Measurements from ENCODE around the gene CAST. TPM values are rescaled to one million over a fixed set of nuclear protein-coding genes. Genes with fewer than 3 reads are reported as not detected.
"Not testable (repeated sequence)": the region's sequence is repeated elsewhere in the genome, so short reads cannot be mapped to it uniquely, and the experiment has no call there.

Gene CAST, protein sequence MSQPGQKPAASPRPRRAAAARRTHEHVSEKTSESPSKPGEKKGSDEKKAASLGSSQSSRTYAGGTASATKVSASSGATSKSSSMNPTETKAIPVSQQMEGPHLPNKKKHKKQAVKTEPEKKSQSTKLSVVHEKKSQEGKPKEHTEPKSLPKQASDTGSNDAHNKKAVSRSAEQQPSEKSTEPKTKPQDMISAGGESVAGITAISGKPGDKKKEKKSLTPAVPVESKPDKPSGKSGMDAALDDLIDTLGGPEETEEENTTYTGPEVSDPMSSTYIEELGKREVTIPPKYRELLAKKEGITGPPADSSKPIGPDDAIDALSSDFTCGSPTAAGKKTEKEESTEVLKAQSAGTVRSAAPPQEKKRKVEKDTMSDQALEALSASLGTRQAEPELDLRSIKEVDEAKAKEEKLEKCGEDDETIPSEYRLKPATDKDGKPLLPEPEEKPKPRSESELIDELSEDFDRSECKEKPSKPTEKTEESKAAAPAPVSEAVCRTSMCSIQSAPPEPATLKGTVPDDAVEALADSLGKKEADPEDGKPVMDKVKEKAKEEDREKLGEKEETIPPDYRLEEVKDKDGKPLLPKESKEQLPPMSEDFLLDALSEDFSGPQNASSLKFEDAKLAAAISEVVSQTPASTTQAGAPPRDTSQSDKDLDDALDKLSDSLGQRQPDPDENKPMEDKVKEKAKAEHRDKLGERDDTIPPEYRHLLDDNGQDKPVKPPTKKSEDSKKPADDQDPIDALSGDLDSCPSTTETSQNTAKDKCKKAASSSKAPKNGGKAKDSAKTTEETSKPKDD
- 13.4 TPM for total RNA-seq

GRCh38 chr5:96661855-96662724, at the start of gene CAST:
Gene CAST (plus strand): TSS chr5:96662376. CDS start chr5:96662423, 47 bp downstream.
- DNase-seq: peak; percentile 42

- no peak for DNase-seq
Observed at GRCh38 chr5:96614110-96614691, 48.0 kb upstream of the CAST start.

GRCh38 chr5:96615223-96615622, 47.0 kb upstream of the CAST start:
- no peak for DNase-seq

DNA sequence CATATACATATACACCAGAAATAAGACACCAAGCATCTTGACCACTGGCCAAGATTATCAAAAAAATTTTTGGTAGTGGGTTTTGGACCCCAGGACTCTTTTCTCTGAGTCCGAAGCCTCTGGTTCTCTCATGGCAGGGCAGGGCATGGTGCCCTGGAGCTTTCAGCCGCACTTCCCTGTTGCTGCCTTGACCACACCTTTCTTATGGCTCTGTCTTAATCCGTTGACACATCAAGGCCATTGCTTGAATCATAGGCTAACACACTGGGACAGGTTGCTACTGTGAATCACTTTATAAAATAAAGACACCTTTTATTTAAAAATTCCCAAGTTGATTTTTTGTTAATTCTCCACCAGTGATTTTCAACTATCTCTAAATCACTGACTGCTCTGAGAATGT, 45.4 kb upstream of the CAST start:
- no peak for DNase-seq

DNA sequence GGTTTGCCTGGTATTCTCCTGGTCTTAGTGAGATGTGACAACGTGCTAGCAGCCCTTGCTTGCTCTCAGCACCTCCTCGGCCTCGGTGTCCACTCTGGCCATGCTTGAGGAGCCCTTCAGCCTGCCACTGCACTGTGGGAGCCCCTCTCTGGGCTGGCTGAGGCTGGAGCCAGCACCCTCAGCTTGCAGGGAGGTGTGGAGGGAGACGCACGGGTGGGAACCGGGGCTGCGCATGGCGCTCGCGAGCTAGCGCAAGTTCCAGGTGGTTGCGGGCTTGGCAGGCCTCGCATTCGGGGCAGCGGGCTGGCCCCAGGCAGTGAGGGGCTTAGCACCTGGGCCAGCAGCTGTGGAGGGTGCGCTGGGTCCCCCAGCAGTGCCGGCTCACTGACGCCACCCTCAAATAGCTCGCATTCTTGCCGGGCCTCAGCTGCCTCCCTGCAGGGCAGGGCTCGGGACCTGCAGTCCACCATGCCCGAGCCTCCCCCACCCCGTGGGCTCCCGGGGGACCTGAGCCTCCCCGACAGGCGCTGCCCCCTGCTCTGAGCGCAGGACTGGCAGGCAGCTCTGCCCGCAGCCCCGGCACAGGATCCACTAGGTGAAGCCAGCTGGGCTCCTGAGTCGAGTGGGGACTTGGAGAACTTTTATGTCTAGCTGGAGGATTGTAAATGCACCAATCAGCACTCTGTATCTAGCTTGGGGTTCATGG, 43.7 kb upstream of the CAST start:
- not testable (repeated sequence) for DNase-seq

DNA sequence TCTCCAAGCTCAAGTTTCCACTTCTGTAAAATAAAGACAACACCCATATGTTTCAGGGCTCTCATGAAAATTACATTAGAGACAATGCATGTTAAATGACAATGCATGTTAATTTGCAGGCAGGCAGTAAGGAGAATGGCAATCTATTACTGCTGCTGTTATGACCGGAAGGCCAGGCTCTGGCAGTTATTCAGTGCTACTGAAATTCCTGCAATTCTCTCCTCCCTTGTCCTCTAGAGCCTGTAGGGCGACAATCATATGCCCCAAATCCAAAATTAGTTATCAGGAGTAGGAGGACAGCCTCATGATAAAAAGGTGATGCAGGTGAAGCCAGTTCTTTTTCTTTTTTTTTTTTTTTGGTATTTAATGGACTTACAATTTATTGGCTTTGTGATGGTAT, 42.2 kb upstream of the CAST start:
- DNase-seq: no peak

GRCh38 chr5:96624596-96624995, 37.6 kb upstream of the CAST start:
- no peak for DNase-seq

- DNase-seq: no peak
Observed at GRCh38 chr5:96625365-96625764, 36.8 kb upstream of the CAST start.

DNA sequence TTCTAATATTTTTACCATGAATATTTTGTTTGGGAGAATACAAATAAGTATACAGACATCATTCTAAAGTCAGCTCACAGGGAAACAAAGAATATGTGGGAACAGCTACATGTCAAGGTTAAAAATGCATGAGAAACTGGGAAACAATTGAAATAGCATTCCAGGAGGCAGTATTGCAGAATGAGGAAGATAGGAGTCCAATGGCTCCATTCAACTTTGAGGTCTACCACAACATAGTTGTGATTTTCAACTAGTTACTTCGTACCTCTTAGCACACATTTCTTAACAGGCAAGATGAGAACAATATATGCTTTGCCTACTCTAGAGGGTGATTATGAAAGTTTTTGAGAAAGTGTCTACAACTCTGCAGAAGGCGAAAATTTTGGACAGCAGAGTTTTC, 35.2 kb upstream of the CAST start:
- DNase-seq: no peak

- DNase-seq: no peak
Observed at GRCh38 chr5:96627792-96628398, 34.3 kb upstream of the CAST start.

GRCh38 chr5:96628406-96628805, 33.8 kb upstream of the CAST start:
- DNase-seq: no peak

DNA sequence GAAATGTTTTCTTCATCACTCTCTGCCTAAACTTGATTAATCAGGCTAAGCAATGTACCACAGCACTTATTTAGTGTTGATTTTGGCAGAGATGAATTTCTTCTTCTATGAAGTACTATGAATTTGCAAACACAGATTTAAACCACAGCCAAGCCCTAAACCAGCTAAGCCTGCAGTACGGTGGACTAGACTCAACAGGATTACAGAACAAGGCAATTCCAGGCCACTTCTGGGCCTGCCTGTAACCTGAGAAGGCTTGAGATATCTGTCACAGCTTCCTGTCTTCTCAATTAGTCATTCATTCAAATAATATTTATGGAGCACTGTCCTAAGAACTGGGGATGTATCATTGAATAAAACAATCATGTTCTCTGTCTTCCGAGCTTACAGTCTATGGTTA, 32.4 kb upstream of the CAST start:
- no peak for DNase-seq

- DNase-seq: no peak
Observed at GRCh38 chr5:96633820-96634219, 28.4 kb upstream of the CAST start.

GRCh38 chr5:96634881-96635280, 27.3 kb upstream of the CAST start:
- no peak for DNase-seq

GRCh38 chr5:96636046-96636445, 26.1 kb upstream of the CAST start:
- DNase-seq: no peak

DNA sequence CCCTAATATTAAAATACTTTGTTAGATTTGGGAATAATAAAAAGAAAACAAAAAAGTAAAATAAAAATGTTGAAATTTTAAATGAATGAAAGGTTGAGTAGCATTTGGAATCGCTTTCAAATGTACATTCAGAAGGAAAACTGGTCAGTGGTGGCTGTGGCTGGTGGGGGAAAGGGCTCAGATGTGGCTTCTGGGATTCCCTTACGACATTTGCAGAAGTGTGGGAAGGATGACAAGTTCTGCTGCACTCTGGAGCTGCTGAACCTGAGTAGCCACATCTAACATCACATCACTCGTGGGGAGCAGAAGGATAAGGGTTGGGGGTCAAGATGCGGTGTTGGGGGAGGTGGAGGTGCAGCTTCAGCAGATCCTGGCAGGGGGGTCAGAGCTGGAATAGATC, 25.6 kb upstream of the CAST start:
- DNase-seq: no peak

DNA sequence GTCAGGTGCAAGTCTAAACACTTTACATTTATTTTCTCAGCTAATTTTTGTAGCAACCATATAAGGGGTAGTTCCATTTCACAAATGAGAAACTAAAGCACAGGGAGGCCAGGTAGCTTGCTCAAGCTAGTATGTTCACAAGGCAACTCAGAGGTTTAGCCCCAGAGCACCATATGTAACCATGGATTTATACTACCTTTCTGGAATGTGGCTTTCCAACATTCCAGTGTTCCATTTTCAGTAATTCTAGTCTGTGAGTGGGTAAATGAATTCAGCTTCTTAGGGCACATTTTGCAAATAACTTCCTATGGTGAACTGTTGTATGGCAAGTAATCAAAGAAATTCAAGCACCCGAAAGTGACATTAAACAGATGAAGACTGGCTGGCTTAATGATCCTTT, 25.0 kb upstream of the CAST start:
- DNase-seq: no peak

- DNase-seq: no peak
Observed at GRCh38 chr5:96638561-96638960, 23.6 kb upstream of the CAST start.

- no peak for DNase-seq
Observed at GRCh38 chr5:96640696-96641095, 21.5 kb upstream of the CAST start.

DNA sequence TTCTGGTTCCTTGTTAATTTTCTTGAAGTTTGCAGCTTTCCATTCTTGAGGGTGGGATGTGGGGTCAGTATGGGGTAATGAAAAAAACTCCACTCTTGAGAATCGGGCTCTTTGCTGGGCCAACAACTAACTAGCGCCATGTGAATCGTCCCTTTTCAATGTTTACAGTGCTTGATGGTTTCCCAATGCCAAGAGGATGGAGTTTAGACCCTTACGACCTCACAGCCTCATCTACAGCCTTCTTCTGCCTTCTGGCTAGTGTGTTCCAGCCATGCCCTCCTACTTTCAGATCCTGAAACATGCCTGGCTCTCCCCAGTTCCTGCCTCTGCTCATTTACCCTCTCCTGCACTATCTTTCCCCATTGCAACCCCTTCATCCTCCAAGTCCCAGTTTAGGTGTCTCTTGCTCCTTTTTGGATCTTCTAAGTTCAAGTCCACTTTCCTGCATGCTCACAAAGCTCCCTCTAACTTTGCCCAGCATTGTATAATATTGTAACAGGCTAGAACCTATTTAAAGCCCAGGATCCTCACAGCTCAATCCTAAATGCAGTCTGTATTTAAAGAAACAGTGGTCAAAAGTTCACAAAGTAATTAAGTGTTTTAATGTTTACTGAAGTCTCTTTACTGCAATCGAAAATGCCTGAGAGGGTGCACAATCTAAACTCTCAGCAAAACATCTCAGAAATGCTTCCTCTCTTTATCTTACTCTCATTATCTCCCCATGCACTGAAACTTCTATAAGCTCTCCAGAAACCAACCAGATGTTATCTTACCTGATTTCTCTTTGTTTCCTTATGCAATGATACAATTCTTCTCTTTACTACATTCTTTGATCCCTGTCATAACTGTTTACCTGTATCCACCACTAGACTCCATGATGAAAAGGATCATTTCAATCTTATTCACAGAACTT, 20.6 kb upstream of the CAST start:
- DNase-seq: no peak

All from occipital lobe (tissue), 2 donors.